HG03565 (cell line): ENCODE data around the gene CYTH2.

Experiments
- ATAC-seq: cut with Tn5 transposase; IDR thresholded peaks from one replicate; pipeline ENCODE4 v1.9.1; 2021; ENCODE audit warnings: mild to moderate bottlenecking, moderate library complexity; ENCODE audit not compliant: unreplicated experiment

Gene CYTH2

DNA sequence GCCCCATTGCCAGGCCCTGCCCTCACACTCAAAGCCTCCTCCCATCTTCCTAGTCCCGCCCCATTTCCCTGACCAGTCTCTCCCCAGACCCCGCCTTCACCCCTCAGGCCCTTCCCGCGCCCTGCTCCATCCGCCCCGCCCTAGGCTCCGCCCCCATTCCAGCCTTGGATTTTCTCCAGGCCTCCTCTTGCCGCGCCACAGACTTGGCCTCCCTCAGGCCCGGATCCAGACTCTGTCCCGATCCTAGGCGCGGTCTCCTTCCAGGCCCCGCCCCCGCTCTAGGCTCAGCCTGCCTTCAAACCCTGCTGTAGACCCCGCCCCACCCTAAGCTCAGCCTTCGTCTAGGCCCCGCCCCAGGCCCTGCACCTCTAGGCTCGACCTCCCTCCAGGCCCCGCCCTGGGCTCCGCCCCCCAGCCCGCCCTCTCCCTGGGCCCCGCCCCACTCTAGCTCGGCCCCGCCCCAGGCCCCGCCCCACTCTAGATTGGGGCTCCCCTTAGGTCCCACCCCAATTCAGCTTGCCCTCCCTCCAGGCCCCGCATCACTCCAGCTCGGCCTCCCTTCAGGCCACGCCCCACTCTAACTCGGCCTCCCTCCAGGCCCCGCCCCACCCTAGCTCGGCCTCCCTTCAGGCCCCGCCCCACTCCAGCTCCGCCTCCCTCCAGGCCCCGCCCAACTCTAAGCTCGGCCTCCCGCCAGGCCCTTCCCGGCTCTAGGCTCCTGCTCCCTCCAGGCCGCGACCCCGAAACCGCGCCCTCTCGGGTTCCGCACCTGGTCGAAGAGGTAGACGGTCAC lies 24.0 kb downstream of the CYTH2 start:
- ATAC-seq: peak; percentile 52

DNA sequence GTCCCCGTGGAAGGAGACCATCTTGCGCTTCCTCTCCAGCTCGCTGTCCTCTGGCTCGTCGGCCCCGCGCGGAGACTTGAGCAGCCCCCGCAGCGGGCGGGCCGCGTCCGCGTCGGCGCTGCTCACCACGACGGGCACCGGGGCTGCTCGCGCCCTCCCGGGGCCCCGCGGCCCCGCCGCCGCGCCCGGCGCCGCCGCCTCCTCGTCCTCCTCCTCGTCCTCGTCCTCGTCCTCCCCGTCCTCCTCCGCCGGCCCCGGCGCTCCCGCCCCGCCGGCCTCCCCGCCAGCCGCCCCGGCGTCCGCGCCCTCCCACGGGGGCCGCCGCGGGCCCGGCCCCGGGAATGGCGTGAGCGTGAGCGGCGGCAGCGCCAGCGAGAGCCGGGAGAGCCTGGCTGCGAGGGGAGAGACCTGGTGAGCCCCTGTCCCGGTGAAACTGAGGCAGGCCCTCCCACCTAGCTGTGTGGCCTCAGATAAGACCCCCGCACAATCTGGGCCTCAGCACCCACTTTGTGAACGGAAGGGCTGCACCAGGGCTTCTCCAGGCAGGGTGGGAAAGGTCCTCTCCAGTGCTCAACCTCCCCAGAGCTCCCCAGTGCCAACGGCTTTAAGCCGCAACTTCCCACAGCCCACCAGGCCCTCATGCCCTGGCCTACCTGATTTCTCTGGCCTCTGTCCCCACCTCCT lies 24.7 kb downstream of the CYTH2 start:
- no peak for ATAC-seq

GRCh38 chr19:48495396-48495795 lies 26.2 kb downstream of the CYTH2 start:
- ATAC-seq: no peak

- no peak for ATAC-seq
These were observed 28.0 kb downstream of the CYTH2 start for GRCh38 chr19:48496959-48497727.

DNA sequence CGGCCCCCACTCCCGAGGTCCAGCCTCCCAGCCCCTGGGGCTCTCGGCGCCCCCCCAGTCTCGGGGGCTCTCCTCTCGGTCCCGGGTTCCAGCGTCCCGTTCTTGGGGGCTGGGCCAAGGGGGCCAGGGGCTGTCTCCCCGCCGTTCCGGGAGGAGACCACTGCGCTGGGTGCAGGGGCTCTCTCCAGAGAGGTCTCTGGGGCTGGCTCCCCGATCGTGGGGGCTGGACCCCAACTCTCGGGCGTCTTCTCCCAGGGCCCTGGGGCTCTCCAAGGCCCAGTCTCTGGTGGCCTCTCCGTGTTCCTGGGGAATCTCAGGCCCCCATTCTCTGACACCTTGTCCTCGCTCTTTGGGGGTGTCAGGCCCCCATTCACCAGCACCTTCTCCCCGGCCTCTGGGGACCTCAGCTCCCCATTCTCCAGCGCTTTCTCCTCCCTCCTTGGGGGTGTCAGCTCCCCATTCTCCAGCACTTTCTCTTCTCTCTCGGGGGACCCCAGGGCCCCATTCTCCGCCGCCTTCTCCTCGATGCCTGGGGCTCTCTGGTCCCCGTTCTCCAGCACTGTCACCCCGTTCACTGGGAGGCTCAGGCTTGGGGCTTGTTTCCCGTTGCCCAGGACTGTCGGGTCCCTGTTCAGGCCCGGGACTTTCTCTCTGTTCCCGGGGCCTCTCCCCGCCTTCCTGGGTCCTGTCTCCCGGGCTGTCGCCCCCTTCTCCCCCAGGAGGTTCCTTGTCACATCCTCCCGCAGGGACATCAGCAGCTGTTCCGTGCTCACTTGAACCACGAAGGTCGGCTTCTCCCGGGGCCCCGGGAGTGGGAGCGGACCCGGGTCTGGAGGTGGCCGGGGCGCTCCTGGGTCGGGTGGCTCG lies 28.8 kb downstream of the CYTH2 start:
- no peak for ATAC-seq

GRCh38 chr19:48498595-48499311 lies 29.6 kb downstream of the CYTH2 start:
- no peak for ATAC-seq

DNA sequence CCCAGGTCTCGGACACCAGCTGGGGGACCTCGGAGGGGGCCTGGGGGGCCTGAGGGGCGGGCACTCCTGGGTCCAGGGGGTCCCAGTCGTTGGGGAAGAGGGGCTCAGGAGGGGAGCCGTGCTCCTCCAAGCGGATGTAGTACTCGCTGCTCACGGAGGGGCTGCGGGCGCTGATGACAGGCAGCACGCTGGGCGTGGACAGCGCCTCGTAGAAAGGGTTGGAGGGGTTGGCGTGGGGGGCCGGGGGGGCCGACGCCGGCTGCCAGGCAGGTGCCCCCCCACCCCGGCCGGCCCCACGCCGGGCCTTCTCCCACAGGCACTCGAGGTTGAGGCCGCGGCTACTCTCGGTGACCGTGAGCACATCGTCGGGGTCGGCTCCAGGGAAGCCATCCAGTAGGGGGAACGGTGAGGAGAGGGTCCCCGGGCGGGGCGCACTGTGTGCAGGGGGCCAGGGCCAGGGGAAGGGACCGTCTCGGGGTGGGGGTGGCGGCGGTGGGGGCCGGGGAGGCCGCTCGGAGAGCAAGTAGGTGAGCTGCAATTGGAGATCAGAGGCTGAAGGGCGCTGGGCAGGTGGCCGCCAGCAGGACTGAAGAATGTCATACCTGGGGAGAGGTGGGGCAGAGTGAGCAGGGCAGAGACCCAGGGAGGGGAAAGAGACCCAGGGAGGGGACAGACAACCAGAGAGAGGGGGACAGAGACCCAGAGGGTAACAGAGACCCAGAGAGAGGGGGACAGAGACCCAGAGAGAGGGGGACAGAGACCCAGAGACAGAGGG lies 30.3 kb downstream of the CYTH2 start:
- ATAC-seq: no peak

DNA sequence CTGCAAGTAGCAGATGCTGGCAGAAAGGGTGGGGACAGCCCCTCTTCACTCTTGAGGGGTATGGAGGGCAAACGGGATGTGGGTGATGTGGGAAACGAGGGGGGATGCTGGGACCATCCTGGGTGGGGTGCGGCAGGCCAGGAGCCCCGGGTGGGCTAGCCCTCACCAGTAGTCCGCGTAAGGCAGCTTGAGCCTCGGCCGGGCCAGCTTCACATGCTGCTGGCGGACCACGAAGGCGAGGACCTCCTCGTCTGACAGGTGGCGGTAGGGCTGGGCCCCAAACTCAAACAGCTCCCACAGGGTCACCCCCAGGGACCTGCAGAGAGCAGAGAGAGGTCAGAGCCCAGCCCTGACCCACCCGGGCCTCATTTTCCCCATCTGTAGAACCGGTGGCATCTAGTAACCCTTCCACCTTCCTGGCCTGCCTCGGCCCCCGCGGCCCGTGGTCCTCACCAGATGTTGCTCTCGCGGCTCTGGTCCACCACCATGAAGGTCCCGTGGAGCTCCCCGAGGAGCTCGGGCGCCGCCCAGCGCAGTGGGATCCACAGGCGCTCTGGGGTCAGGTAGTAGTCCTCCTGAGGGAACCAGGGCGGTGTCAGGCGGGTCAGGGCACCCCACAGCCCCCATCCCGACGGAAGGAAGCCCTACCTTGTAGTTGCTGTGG lies 31.8 kb downstream of the CYTH2 start:
- no peak for ATAC-seq

- ATAC-seq: no peak
These were observed 32.6 kb downstream of the CYTH2 start for GRCh38 chr19:48501494-48502349.

GRCh38 chr19:48502350-48503018 lies 33.3 kb downstream of the CYTH2 start:
- ATAC-seq: no peak

DNA sequence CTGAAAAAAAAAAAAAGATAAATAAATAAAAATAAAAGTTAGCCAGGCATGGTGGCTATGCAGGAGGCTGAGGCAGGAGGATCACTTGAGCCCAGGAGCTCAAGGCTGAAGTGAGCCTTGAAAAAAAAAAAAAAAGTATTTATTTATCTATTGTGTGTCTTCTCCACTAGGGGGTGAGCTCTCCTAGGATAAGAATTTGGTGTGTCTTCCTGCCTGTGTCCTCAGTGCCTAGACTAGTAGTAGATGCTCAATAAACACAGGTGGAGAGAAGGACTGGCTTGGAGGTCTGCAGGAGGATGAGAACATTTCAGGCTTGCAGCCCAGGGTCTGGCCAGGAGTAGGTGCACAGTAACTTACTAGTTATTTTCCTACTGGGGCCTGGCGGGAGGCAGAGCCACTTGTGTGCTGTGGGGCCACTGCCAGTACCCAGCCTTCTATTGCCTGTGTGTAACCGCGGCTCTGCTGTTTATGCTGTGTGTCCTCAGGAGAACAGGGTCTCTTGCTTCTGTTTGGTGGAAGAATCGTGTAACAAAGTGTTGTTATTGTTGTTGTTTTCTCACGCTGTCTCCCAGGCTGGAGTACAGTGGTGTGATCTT lies 37.1 kb downstream of the CYTH2 start:
- ATAC-seq: no peak

DNA sequence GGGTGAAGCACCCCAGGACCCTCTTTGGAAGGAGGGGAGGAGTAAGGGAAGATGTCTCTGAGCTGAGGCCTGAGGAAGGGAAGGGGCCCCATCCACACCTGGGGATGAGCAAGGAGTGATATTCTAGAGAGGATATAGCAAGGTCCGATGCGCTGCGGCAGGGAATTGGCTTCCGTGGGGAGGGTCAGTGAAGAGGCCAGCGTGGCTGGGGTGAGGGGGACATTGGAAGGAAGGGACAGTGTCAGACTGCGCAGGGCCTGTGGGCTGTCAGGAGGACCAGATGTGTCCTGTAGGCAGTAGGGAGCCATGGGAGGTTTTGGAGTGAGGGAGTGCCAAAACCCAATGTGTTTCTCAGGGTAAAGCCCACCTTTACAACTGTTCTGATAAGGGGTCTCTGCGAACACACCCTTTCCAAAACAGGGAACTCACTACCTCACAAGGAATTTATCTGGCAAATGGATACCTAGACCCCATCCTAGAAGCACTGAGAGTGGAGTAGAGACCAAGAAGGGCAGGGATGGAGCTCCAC lies 38.8 kb downstream of the CYTH2 start:
- no peak for ATAC-seq

DNA sequence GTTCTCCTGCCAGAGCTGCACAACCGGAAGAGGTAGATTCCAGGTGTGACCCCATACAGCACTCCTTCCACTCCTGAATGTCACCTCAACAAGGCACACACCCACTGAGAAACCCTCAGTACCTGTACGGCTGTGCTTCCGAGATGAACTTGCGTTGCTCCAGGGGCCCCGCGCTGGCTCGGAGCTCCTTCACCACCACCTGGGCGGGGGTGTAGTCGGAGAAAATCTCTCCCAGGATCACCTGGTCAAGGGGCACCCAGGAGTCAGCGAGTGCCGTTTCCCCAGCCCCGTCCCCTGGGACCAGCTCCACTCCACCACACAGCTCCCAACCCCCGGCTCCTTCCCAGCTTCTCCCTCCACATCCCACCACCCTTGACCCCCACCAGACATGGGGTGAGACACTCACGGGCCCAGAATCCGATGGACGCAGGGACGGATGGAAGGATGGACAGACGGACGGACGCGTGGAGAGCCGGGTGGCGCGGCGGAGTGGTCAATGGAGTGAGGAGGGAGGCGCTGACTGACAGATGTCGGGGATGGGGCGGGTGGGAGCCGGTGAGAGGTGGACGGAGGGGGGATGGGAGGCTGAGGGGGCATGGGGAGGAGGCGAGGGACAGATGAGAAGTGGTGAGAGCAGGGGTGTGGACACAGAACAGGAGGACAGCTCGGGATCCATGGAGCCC lies 39.7 kb downstream of the CYTH2 start:
- no peak for ATAC-seq

DNA sequence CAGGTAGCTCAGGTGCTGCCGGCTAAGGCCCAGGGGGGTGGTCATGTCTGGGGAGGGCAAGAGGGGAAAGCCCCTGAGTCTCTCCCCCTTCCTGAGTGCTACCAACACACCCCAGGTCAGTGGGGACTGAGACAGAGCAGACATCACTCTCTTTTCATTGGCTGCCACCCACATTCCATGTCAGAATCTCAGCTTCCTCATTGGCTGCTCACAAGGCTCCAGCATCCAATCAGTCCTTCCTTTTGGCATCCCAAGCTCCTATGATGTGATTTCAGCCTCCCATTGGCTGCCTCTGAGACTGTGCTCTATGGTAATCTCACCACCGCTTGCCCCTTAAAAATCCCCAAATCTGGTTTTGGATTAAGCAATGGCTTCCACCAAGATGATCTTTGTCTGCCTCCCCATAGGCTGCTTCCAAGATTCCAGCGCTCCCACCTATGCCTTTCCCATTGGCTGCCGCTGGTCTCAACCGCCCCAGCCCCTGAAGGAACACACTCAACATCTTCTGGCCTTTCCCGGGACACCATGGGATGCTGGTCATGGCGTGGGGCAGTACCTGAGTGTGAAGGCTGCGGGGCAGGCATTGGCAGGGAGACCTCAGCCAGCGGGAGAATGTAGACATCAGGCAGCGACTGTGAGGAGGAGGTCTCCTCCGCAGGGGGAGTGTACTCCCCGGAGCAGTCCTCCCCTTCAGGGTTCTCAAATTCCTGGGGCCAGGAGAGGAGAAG lies 40.5 kb downstream of the CYTH2 start:
- no peak for ATAC-seq

DNA sequence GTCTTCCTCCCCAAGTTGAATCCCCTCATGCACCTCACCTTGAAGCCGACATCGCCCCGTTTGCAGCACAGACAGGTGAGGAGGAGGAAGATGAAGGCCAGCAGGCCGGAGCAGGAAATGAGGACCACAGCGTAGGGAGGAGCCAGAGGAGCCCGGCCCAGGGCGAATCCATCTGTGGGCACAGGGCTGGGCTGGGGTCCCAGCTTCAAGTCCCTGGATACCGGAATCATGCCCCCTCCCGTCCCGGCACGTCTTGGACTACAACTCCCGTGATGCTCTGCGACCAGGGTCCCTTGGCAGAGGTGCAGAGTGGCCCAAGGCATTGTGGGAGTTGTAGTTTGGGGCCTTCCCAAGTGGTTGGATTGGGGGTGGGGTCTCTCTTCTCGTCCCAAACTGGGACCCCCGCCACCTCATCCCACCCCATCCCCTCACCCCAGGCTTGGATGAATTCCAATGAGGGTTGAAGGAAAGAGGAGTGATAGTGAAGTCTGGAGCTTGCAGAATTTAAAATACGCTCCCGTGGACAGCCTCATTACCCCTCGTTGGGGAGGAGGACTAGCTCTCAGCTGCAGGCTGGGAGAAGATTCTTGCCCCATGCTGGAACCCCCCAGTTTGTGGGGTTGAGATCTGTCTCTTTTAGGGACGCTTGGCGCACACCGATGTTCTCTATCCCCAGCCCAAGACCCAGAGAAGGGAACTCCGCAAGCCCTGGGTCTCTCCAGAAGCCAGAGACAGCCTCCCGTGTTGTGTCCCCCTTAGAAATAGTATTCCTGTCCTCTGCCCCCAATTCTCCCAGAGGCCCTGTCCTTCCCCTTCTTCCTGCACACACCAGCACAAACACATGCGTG lies 41.5 kb downstream of the CYTH2 start:
- ATAC-seq: no peak
